AG04450 (cell line): ENCODE measurements around the gene ZSCAN32. TPM values are rescaled to one million over a fixed set of nuclear protein-coding genes. Genes with fewer than 3 reads are reported as not detected.

ENCODE experiments used
- CTCF ChIA-PET: fragments of 300-600, 350-600 bp; formaldehyde crosslinking; extraction: SDS; loops from one replicate; lab custom pipeline; 2022; ENCODE audit warnings: antibody characterized with exemption, inconsistent platforms; lab: Charles Lee
- POLR2A ChIA-PET: fragments of 350-600 bp; formaldehyde crosslinking; extraction: SDS; loops from one replicate; lab custom pipeline; 2021; ENCODE audit warnings: antibody characterized with exemption, inconsistent platforms; lab: Yijun Ruan, JAX
- DNase-seq: peaks from one replicate; pipeline ENCODE4 v3.0.0-alpha.2; 2011; ENCODE audit warnings: low read depth, low spot score
- H3K27ac ChIP-seq: one replicate; pipeline ENCODE4 v1.5.1; 2012; ENCODE audit warnings: low read depth, low read length, control low read depth
- H3K27me3 ChIP-seq: one replicate; pipeline ENCODE4 v1.6.0; 2012; ENCODE audit warnings: low read length; ENCODE audit not compliant: control insufficient read depth, insufficient read depth
- H3K4me3 ChIP-seq: 2 replicates; pipeline ENCODE4 v1.5.1; 2011; ENCODE audit warnings: mild to moderate bottlenecking, low read depth, low read length, control low read depth
- H3K9me3 ChIP-seq: 2 replicates; pipeline ENCODE4 v1.5.1; 2012; ENCODE audit warnings: low read length; ENCODE audit not compliant: control insufficient read depth, insufficient read depth
- polyA plus RNA-seq: library from polyadenylated mRNA; depleted of rRNA; stranded (reverse); fragments of >200 nt; gene quantifications from 2 replicates; pipeline ENCODE4 v1.2.3, GENCODE V29; 2011
- TF ChIP-seq, protein P1 (sequence below): IDR thresholded peaks from 2 replicates; pipeline ENCODE4 v1.5.1; 2011; ENCODE audit warnings: low read depth, low read length, control low read depth, inconsistent platforms

ZSCAN32 gene
- polyA plus RNA-seq, 1 experiment, result 18.5 TPM

DNA sequence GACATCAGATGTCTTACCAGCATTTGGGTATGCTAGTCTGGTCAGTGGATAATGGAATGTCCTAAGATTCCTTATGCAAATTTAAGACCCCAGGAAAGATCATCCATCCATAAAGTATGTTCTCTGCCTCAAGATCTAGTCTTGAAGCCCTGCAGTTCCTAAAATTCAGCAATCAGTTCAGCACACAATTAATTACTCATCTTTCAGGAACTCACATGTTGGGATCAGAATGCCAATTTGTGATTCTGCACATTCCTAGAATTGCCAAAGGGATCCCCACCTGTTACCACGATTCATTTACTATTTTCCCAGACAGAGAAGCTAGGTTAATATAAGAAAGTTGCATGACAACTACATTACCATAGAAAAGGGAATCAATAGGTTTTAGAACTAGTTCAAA lies 41.9 kb downstream of the ZSCAN32 start:
- ChIA-PET CTCF (no interaction called here), POLR2A (no interaction called here)
- TF ChIP-seq, protein P1, sequence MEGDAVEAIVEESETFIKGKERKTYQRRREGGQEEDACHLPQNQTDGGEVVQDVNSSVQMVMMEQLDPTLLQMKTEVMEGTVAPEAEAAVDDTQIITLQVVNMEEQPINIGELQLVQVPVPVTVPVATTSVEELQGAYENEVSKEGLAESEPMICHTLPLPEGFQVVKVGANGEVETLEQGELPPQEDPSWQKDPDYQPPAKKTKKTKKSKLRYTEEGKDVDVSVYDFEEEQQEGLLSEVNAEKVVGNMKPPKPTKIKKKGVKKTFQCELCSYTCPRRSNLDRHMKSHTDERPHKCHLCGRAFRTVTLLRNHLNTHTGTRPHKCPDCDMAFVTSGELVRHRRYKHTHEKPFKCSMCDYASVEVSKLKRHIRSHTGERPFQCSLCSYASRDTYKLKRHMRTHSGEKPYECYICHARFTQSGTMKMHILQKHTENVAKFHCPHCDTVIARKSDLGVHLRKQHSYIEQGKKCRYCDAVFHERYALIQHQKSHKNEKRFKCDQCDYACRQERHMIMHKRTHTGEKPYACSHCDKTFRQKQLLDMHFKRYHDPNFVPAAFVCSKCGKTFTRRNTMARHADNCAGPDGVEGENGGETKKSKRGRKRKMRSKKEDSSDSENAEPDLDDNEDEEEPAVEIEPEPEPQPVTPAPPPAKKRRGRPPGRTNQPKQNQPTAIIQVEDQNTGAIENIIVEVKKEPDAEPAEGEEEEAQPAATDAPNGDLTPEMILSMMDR, result no peak
- Histone ChIP-seq H3K27ac (no peak overlapping the region), H3K4me3 (no peak overlapping the region), H3K27me3 (peaks cover 3% of the 10 kb centered on the region), H3K9me3 (peaks cover 6% of the 10 kb centered on the region)
- no peak for DNase-seq

DNA sequence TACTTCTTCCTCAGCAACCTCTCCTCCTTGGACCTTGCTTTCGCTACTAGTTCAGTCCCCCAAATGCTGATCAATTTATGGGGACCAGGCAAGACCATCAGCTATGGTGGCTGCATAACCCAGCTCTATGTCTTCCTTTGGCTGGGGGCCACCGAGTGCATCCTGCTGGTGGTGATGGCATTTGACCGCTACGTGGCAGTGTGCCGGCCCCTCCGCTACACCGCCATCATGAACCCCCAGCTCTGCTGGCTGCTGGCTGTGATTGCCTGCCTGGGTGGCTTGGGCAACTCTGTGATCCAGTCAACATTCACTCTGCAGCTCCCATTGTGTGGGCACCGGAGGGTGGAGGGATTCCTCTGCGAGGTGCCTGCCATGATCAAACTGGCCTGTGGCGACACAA lies 44.7 kb downstream of the ZSCAN32 start:
- Histone ChIP-seq H3K27me3 (peaks cover 3% of the 10 kb centered on the region), H3K27ac (no peak overlapping the region), H3K9me3 (peaks cover 4% of the 10 kb centered on the region; the same call in 1 of the 2 replicates), H3K4me3 (no peak overlapping the region)
- CTCF ChIA-PET, result no interaction called here
- POLR2A ChIA-PET, result interaction anchor here (0.8 to 1.2 kb wide), 2 partner anchors 9 to 45 kb away, joined by 4 read pairs; partner anchors contain the start of gene ZSCAN32
- TF ChIP-seq, protein P1, result no peak
- DNase-seq, result no peak

DNA sequence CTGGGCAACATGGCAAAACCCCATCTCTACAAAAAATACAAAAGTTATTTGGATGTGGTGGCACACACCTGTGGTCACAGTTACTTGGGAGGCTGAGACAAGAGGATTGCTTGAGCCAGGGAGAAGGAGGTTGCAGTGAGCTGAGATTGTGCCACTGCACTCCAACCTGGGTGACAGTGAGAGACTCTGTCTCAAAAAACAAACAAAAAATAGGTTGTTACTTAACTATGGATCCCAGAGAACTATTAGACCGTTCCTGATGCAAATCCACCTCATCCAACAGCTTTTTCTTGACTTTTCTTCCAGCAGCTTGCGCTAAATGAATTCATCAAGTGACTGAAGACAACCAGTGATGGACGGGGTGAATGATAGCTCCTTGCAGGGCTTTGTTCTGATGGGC lies 45.2 kb downstream of the ZSCAN32 start, which contains the start of gene OR2C1:
Gene OR2C1, plus strand, starts transcription at position 301 of the 400 bp plus-strand sequence. Its CDS starts 52 bp downstream, at position 353.
- H3K27ac ChIP-seq, result no peak within 1 kb of the TSS
- ChIA-PET POLR2A (interaction anchor here (0.8 to 1.2 kb wide), 2 partner anchors 9 to 45 kb away, joined by 4 read pairs; partner anchors contain the start of gene ZSCAN32), CTCF (no interaction called here)
- H3K9me3 ChIP-seq, result peaks cover 4% of the 10 kb centered on the region; the same call in 1 of the 2 replicates
- no peak for DNase-seq
- H3K27me3 ChIP-seq, result peaks cover 3% of the 10 kb centered on the region
- no peak within 1 kb of the TSS for H3K4me3 ChIP-seq
- TF ChIP-seq, protein P1, result no peak

DNA sequence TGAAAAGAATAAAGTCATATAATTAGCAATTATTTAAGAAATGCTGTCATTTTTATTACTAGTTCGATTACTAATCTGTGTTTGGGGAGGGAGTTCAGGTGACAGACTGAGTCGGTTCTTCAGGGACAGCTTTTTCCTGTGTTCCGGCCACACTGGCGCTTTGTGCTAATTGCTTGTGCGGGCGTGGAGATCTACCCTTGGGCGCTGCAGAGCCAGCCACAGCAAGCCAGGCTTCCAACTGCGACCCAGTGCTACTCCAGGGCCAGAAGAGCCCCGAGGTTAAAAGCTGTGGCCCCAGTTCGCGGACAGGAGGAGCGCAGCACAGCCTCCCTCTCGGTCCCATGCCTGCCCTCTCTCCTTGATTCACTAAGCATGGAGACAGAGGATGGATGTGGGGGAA lies 51.6 kb downstream of the ZSCAN32 start:
- DNase-seq, result no peak
- TF ChIP-seq, protein P1, result no peak
- POLR2A ChIA-PET, result no interaction called here

DNA sequence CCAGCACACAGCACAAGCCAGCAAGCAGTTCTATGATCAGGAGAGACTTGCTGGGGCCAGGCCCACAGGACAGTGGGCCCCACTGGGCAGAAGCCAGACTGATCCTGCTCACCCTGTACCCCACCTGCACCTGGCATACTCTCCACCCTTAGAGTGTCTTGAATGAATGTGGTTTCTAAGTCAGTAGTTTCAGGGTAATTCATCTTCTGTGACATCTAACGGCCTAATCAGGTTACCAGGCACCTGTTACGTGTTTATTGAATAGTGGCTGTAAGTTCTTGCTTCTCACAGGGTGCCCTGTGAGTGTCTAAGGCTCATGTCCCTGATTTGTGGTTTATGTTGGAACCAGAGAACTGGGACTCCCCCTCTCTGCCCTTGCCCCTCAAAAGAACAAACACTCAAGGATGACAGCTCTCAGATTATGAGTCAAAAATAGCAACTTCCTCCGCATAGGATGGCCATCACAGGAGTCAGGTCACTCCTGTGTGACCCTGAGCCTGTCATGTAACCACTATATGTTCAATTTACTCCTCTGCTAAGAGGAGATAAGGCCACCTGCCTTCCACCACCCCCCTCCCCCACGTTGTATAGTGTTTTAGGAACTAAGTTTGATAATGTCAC lies 52.1 kb downstream of the ZSCAN32 start:
- Histone ChIP-seq H3K27me3 (no peaks in the 10 kb centered on the region), H3K4me3 (no peak overlapping the region), H3K27ac (no peak overlapping the region), H3K9me3 (peaks cover 2% of the 10 kb centered on the region)
- ChIA-PET CTCF (no interaction called here), POLR2A (no interaction called here)
- TF ChIP-seq, protein P1, result no peak
- DNase-seq, result no peak

More for the DNA sequence above, 51.6 kb downstream of the ZSCAN32 start:
- CTCF ChIA-PET, result no interaction called here
- Histone ChIP-seq H3K4me3 (no peak overlapping the region), H3K27me3 (no peaks in the 10 kb centered on the region), H3K9me3 (peaks cover 2% of the 10 kb centered on the region; the same call in 1 of the 2 replicates), H3K27ac (no peak overlapping the region)
